NCI-H2107 treated with DMSO at 0.1 percent for 48 hours (cell line): Measurements from ENCODE around the gene ACOT6.
"Not testable (repeated sequence)": the region's sequence is repeated elsewhere in the genome, so short reads cannot be mapped to it uniquely, and the experiment has no call there.

ENCODE experiments used
- DNase-seq: peaks from one replicate; lab custom pipeline; 2025; ENCODE audit not compliant: unreplicated experiment; lab: John Stamatoyannopoulos, UW

ACOT6 gene

GRCh38 chr14:73644531-73645247 is 32.4 kb downstream of the ACOT6 start, which contains the start of gene DNAL1:
TSS of gene DNAL1 (plus strand) at chr14:73644986. CDS start at chr14:73645040, 54 bp downstream.
- DNase-seq, result peak; percentile 95

GRCh38 chr14:73645248-73645610 is 32.9 kb downstream of the ACOT6 start:
- DNase-seq, result no peak

DNA sequence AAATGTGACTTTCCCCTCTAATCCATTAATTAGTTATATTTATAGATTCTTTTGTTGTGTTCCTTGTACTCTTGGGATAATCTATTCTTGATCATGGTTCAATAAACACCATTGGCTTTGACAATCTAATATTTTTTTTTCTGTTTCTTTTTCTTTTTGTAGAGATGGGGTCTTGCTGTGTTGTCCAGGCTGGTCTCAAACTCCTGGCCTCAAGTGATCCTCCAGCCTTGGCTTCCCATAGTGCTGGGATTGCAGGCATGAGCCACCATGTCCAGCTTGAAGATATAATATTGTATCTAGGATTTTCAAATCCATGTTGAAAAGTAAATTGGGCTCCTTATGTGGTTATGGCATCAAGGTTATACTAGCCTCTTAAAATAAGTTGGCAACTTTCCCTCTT is 38.7 kb downstream of the ACOT6 start:
- DNase-seq, result no peak

- no peak for DNase-seq
Measured at GRCh38 chr14:73655851-73656250, 43.5 kb downstream of the ACOT6 start.

DNA sequence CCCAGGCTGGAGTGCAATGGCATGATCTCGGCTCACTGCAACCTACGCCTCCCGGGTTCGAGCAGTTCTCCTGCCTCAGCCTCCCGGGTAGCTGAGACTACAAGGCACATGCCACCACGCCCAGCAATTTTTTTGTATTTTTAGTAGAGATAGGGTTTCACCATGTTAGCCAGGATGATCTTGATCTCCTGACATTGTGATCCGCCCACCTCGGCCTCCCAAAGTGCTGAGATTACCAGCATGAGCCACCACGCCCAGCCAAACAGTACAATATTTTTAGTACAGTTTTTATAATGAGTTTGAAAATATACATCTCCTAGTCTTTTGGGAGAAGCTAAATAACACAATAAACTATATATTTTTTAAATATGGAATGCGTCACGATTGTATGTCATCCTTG is 46.9 kb downstream of the ACOT6 start:
- DNase-seq, result not testable (repeated sequence)

- no peak for DNase-seq
Measured at GRCh38 chr14:73660511-73660910, 48.2 kb downstream of the ACOT6 start.

- DNase-seq, result no peak
Measured at GRCh38 chr14:73661872-73662271, 49.6 kb downstream of the ACOT6 start.

DNA sequence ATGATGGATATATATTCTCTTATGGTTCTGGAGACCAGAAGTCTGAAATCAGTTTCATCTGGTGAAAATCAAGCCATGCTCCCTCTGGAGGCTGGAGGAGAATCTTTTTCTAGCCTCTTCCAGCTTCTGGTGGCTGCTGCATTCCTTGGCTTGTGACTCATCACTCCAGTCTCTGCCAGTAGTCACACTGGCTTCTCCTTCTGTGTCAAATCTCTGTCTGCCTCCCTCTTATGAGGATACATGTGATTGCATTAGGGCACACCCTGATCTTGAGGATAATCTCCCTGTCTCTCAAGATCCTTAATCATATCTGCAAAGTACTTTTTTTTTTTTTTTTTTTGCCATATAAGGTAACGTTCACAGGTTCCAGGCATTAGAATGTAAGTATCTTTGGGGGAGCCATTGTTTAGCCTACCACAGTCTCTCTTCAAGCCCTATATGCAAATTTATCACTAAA is 50.2 kb downstream of the ACOT6 start:
- DNase-seq, result no peak

DNA sequence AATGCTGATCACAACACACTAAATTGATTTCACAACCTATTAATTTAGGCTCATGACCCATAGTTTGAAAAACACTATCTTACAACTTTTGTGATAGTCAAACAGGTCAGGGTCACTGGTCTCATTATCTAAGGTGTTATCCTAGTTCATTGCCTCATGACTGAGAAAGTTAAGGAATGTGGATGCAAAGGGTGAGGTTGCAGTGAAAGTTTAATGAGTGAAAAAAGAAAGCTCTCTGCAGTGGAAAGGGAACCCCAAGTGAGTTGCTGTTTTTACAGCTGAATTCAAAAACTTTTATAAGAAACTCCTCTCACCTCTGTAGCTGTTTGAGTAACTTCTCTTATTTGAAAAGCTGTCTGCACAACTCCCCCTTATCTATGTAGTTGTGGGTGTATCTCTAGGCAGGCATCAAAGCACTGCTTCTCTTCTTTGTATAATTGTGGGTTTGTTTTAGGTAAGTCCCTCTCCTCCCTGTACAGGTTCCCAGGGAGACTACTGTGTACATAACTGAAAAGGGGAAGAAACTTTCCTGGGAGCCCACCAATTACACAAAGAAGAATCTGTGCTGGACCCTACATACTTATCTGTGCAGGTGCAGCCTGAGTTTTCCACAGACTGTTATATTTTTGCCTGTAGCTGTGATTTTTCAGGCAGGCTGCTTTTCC is 51.4 kb downstream of the ACOT6 start:
- DNase-seq, result no peak

GRCh38 chr14:73665130-73665529 is 52.8 kb downstream of the ACOT6 start:
- DNase-seq, result no peak

DNA sequence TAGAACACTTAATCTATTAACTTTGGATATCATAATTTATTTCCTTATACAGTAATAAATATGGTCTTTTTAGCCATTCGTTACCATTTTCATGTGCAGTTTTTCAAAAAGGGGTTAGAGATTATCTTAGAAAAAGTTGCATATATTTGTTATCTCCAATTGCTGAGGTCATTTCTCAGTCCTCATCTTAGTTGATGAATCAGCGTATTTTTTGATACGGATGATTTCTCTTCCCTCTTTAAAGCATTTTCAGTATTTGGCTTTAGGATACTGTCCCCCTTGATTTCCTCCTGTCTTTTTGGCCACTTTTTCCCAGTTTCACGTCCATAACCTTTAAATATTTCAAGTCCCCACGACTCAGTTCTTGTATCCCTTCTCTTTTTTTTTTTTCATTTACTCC is 54.3 kb downstream of the ACOT6 start:
- no peak for DNase-seq

GRCh38 chr14:73667854-73668253 is 55.5 kb downstream of the ACOT6 start:
- no peak for DNase-seq
